ENCODE data around the gene ZDHHC11B.
A peak's percentile ranks its signal among the peaks of the same experiment; 100 is the strongest.

The ZDHHC11B gene

DNA sequence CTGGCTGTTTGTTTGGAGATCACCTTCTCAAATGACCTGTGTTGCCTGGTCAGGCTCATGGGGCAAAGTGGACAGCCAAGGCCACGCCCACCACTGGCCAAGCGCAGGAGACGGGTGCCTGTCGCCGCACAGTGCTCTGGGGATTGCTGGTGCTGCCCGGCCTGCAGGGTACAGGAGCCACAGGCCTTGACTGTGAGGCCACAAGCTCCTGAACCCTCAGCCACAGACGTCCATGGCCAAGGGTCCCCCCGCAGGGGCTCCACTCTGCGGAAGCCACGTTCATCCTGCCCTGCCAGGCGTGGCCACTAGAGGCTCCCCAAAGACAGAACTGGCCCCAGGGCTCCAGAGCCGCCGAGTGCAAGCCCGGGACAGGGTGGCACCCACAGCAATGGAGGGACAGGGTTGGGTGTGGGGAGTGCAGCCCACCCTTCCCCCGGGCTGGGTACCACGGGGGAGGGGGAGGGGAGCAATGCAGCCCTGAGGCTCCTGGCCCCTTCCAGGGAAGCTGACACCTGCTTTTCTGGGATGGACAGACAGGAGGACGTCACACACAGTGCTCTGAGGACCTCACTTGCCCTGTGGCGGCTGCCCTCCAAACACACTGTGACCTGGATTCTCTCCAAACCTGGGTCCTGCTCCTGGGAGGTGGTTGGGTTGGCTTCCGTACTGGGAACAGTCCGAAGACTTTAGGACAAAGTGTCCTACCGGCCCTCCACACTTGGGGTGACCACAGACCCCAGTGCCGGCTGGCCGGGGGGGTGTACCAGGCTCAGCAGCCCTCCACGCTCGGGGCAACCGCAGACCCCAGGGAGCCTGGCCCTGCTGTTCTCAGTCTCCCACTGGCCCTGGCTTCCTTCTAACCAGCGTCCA lies 112.8 kb downstream of the ZDHHC11B start:
- peak; percentile 62 for DNase-seq

DNA sequence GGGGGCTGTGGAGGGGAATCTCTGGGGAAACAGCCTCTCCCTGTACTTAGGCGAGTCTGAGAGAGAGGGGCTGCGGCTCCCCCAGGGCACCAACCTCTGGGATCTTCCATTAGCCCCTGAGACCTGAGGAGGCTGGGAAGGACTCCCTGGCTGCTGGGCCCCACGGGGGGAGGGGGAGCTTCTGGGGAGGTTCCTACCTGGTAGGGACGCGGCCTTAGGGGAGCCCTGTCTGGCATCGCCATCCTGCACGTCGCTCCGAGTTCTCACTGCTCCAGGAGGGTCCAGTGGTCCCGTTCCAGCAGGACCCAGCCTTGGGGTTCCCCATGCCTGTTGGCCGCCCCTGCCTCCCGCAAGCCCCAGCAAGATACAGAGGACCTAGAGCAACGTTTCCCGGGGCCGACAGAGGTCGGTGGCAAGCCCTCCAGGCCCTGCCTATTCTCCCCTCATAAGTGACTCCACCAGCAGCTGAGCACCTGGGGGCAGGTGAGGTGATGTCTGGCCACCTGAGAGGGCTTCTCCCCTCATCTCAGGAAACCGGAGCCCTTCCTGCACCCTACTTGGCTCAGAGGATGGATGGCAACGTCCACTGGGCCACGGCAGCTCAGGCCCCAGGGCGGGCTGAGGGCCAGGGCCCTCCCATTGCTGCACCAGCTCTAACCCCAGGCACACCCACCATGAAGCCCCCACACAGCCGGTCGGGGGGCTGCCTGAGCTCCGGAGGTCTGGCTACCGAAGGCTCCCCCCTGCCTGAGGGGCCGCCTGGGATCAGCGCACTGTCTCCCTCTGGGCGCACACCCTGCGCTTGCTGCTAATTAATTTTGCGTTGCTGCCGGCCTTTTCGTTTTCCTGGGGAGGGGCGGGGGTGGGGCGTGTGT lies 113.9 kb downstream of the ZDHHC11B start:
- no peak for DNase-seq

DNA sequence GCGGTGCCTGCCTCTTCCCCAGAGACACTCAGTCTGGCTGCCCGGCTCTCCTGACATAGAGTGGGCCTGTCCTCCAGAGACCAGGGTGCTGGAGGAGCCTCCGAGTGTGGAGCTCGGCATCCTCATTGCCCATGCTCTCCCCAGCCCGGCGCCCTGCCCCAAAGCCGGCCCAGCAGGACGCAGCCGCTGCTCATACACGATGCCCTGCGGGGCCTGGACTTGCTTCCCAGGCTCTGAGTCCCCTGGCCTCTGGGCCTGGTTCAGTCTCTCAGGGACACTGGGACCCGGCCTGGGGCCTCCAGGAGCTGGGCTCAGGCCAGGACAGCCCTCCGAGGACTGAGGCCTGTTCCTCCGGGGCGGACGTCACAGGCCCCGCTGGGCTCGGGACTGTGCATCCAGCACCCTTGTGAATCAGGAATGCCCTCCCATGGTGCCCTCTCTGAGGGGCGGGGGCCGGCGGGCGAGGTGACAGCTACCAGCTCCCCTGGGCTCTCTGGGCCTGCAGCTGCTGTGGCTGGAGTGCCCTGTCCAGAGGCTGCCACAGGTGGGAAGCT lies 114.6 kb downstream of the ZDHHC11B start:
- DNase-seq = no peak

DNA sequence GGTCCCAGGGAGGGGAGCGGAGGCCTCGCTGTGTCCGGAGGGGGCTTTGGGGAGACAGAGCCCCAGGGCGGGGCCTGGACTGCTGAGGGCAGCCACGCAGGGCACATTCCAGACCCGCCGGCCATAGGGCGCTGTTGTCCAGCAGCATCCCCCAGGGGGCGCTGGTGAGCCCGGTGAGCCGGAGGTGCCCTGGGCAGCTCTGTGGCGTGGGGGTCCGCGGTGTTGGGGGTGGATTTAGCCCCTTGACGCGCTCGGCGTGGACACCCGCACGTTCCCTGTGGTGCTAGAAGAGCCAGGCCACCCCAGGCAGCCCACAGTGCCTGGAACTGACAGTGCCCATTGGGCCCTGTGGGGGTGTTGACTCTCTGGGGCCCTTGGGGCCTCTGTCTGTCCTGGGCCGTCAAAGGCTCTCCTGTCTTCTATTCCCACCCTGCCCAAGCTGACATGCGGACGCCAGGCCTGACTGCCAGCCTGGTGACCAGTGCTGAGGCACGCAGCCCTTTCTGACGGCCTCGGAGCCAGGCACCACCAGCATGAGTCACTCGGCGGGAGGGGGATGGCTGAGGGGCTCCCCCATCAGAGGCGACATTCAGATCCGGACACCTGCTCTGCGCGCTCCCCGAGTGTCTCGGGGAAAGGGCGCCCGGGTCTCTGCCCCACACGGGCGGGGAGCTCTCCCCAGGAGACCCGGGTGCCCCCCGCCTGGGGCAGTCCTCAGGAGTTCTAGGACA lies 115.3 kb downstream of the ZDHHC11B start:
- DNase-seq = no peak

DNA sequence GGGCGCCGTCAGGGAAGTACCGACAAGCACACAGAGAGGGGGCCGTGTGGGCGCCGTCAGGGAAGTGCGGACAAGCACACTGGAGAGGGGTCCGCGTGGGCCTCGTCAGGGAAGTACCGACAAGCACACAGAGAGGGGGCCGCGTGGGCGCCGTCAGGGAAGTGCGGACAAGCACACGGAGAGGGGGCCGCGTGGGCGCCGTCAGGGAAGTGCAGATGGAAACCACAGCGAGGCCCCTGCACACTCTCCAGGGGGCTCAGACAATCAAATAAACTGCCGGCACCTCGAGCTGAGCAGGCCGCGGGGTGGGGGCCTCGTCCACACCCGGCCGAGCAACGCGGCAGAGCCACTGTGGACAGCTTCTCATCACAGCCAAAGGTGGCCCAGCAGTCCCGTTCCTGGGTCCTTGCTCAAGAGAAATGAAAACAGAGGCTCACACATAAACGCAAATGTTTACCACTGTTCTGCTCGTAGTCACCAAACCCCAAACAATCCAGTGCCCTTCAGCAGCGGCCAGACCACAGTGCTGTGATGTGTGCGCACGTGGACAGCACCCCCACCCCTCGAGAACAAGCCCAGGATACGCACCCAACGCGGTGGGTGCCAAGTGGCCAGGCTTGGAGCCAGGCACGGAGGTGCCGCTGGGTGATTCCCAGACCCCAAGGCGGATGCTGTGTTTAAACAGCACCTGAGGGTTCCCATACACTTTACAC lies 116.1 kb downstream of the ZDHHC11B start:
- no peak for DNase-seq

DNA sequence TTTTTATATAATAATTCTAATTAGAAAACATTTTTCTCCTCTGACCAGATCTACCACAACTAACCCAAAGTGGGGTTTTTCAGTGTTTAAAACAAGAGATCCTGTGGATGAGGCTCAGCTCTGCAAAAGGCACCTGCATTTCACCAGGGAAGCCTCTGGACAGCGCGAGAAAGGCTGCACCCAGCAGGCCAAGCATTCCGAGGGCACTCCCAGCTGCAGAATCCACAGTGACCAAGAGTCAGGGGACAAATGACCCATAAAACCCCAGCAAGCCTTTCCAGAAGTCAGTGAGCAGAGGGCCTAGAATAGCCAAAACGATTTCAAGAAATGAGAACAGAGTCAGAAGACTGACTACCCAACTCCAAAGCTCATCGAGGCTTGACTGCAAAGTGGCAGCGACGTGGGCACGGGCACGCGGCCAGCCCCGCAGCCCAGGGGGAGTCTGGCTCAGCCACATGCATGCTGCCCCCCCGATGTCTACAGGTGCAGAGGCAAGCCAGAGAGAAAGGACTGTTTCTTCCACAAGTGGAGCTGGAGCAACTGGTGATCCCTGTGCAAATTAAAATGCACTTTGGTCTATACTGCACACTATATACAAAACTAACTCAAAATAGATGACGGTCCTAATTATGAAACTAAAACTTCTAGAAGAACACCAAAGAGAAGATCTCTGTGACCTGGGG lies 117.6 kb downstream of the ZDHHC11B start:
- no peak for DNase-seq

DNA sequence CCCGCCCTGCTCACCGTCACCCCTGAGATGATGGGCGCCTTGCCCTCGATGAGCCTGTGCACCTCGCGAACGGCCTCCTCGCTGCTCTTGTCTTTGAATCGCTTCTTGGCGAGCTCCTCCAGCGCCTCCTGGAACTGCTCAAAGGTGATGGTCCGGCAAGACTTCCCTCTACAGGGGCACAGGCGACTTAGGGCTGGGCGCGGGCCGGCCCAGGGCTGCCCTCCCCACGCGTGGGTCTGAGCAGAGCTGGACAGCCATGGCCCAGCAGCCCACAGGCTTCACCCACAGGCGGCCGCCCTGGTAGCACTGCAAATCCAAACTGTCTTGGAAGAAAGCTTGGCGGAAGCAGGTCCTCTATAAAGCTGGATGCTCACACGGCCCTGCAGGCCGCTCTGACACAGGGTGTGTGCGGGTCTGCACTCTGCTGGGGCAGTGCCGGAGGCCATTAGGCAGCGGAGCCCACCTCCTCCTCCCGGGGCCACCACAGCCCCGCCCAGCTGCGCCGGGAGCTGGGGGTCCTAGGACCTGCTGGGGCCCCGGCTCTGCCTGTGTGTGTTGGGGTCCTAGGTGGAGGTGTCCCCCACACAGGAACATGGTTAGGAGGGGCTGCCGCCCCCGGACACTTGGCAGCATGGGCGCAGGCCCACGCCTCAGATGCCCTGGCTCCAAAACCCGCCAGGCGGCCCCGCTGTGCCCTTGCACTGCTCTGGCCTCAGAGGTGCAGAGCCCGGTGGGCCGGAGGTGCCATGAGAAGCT lies 118.4 kb downstream of the ZDHHC11B start:
- DNase-seq = no peak

DNA sequence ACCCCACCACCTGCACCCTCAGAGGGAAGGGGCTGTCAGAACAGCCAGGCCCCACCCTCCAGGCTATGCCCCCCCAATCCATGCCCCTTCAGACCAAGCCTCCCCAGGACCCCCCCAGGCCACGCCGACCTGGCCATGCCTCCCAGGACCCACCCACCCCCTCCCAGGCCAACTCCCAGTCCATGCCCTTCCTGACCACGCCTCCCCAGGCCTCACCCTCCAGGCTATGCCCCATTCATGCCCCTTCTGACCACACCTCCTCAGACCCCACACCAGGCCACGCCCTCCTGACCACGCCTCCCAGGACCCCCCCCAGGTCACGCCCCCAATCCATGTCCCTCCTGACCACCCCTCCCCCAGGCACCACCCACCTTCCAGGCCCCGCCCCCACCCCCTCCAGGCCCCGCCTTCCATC lies 119.0 kb downstream of the ZDHHC11B start:
- DNase-seq = no peak

DNA sequence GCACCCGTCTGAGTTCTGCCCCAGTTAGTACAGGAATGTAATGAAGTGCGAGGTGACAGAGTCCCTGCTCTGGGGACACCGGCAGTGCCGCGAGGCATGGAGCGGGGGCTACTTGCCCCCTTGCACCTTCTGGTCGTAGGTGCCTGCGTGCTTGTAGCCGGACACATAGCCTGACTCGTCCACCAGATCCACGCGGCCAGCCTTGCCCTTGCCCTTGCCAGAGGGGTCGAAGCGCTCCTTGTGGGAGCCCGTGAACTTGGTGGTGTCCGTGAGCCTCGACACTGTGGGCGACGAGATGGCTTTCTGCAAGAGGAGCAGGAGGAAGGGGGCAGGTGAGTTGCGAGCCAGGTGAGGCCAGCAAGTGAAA lies 119.6 kb downstream of the ZDHHC11B start:
- no peak for DNase-seq

DNA sequence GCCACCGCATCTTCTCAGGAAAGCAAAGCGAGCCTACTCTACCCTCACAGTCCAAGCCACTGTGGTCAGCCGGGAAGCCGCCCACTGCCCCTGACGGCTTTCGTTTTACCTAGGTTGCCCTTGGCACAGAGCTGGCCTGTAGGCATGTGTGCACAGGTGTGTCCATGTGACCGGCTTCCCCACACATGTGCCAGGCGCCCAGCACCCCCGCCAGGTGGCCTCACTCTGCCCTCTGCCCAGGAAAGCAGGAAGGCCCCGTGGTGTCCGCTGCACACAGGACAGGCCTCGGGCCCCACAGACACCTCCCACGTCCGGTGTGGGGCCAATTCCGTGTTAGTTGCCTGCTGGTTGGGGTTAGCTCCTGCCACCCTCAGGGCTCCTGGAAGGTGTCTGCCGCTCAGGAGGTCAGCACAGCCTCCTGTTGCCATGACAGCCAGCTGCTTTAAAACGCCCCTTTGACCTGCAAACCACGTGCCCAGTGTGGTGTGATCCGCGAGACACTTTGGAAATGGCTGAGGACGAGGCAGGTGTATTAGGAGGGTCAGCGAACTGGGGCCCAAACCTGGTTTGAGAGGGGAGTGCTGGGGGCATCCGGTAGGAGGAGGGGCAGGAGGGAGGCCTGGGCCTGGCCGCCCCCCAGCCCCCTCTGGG lies 120.1 kb downstream of the ZDHHC11B start:
- DNase-seq = no peak

DNA sequence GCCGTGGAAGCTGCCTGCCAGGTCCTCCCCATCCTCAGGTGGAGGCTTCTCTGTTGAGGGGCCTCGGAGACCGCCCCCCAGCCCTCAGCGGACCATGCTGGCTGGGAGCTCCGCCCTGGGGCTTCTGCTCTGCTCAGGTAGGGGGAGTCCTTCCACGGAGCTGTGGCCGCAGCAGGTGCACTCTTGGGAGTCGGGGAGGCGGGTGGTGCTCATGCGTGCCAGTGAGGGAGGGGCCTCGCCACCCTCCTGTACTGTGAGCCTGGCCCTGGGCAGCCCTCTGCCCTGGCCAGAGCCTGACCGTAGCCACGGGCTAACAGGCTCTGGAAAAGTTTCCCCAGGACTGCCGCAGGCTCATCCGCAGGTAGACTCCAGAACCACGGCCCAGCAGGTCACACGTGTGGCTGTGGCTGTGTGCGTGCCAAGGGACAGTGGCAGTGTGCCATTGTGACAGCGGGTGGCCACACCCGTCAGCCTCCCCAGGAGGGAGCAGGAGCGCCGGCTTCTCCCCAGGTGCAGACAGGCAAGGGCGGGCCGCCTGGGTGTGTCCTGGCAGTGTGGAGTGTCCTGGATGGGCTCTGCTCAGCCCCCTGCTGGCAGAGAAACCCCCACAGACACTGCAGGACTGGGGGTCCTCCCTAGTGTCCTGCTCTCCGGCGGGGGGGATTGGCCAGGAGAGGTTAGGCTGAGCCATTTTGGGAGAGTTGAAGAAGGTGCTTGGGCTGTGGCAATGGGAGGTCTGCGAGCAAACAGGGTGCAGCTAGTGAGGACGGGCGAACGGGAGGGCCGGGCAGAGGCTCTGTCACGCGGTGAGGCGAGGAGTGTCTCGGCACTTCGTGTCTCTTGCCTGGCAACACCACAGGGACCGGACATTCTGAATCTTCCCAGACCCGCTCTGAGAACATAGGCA lies 120.8 kb downstream of the ZDHHC11B start:
- DNase-seq = peak; percentile 58

DNA sequence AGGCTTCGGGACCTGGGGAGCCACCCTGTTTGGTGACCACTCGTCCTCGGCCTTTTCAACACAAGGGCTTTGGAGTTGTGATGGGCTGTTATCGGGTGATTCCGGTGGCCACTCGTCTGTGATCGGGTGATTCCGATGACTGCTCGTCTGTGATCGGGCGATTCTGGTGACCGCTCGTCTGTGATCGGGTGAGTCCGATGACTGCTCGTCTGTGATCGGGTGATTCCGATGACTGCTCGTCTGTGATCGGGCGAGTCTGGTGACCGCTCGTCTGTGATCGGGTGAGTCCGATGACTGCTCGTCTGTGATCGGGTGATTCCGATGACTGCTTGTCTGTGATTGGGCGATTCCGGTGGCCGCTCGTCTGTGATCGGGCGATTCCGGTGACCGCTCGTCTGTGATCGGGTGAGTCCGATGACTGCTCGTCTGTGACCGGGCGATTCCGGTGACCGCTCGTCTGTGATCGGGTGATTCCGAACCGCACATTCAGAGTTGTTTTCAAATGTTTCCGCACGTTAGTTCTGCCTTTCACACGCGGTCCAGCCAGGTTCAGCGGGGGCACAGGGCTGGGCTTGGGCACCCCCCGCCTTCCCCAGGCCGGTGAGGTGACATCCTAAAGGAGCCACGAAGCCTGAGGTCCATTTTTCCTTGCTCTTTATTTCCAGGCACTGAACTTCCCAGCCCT lies 121.6 kb downstream of the ZDHHC11B start:
- no peak for DNase-seq

DNA sequence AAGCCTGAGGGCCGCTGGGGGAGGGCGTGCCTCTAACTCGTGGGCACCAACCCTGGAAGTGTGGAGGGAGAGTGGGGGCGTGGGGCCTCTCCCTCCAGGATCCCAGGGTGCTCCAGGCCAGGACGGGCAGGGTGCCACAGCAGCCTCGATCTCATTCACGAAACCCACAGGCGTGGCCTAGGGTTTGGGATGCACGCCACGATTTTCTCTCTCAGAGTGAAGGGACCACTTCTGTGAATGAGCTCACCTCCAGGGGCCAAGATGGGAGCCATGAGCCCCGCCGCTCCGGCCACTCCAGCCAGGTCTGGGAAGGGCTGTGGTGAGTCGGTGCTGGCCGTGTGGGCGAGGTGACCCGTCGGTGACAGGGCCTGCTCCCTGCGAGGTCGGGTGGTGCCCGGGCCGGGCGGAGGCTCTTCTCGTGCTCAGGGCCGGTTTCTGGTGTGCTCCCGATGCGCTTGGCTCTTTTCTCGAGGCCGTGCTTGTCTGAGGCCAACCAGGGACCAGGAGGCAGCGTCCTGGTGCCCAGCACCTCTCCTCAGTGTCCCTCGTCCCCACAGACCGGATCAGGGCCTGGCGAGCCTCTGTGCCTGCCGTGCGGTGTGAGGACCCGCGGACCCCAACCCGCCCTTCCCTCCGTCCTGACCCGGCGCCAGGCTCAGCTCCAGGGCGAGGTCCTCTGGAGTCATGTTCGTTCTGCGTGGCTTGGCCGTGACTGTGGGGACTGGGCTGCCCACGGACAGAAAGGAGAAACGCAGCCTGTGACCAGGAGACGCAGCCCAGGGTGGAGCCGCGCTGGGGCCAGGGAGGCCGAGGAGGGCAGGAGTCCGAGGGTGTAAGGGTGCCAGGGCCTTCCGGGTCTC lies 122.4 kb downstream of the ZDHHC11B start:
- DNase-seq = no peak

DNA sequence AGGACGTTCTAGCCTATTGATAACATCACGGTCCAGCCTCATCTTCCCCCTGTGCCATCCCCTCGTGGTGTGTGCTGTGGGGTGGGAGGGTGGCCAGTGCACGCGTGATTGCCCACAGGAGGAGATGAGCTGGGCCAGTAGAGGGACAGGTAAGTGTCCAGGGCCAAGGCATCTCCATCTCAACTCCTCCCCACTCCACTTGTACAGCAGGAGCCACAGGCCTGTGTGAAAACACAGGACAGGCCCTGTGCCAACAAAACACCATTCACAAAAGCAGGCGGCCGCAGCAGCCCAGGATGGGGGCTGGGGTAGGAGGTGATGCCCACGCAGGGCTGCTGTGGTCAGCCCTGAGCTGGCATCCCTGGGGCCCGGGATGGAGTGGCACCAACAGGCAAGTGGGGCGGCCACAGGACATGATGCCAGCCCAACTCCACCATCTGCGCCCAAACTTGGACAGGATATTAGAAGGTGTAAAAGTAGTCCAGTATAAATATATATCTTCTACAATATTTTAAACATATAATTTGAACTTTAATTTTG lies 124.0 kb downstream of the ZDHHC11B start:
- DNase-seq = no peak
